ENCODE results near the gene ZNF862. TPM values are rescaled to one million over a fixed set of nuclear protein-coding genes. Genes with fewer than 3 reads are reported as not detected.

The ZNF862 gene
- total and polyA plus RNA-seq, 2 experiments from 2014 or later, result 0.94 to 2.3 TPM

- ATAC-seq, result no peak
- no peaks in the 10 kb centered on the region for H3K36me3 Mint-ChIP-seq (ENCODE audit: low read depth)
- Histone ChIP-seq H3K27ac (ENCODE audit: low read depth) (no peak overlapping the region), H4K20me1 (replicated peaks; ENCODE audit: insufficient read depth) (0 out of 2 replicates have a peak, but pooled peaks cover 4% of the 10 kb centered on the region), H3K36me3 (ENCODE audit: insufficient read depth) (no peaks in the 10 kb centered on the region), H3K9me2 (ENCODE audit: insufficient read depth) (no peaks in the 10 kb centered on the region), H3K79me2 (replicated peaks; ENCODE audit: insufficient read depth) (no peaks in the 10 kb centered on the region), H2AFZ (no peak overlapping the region), H3K4me2 (no peak overlapping the region), H3K4me1 (ENCODE audit: insufficient read depth) (peaks cover 6% of the 10 kb centered on the region; the same call in 1 of the 2 replicates), H3K27me3 (ENCODE audit: insufficient read depth) (peaks cover 24% of the 10 kb centered on the region), H3F3A (replicated peaks; ENCODE audit: low read depth) (peaks cover 11% of the 10 kb centered on the region; the same call in 1 of the 2 replicates), H3K4me3 (no peak overlapping the region)
- TF ChIP-seq ZNF331 (CRISPR knock-in tag; IDR thresholded peaks at IDR 0.05; ENCODE audit: low read depth) (no peak), CREB1 (CRISPR knock-in tag; IDR thresholded peaks at IDR 0.05; ENCODE audit: low read depth) (no peak), ZNF114 (CRISPR knock-in tag; IDR thresholded peaks at IDR 0.05) (no peak), REST (IDR thresholded peaks at IDR 0.05; ENCODE audit: unreplicated experiment) (no peak), EZH2 (IDR thresholded peaks at IDR 0.05; ENCODE audit: low read depth, unreplicated experiment) (no peak), NANOG (IDR thresholded peaks at IDR 0.05; ENCODE audit: borderline replicate concordance) (no peak), EZH2phosphoT487 (IDR thresholded peaks at IDR 0.05; ENCODE audit: unreplicated experiment) (no peak), POLR2AphosphoS5 (IDR thresholded peaks at IDR 0.05; ENCODE audit: low read depth) (no peak), ETS1 (IDR thresholded peaks at IDR 0.05) (no peak), ZNF462 (CRISPR knock-in tag; IDR thresholded peaks at IDR 0.05) (no peak), JUNB (IDR thresholded peaks at IDR 0.05; ENCODE audit: unreplicated experiment) (no peak), STAT1 (IDR thresholded peaks at IDR 0.05; ENCODE audit: unreplicated experiment) (no peak), CTCF (conservative IDR thresholded peaks at IDR 0.05; ENCODE audit: low read depth in 2 of 2) (no peak)
- H3K27ac Mint-ChIP-seq, result no peak overlapping the region
- H3K9me3 Mint-ChIP-seq, result no peaks in the 10 kb centered on the region
- no peak for DNase-seq (ENCODE audit: low spot score)
- no peak overlapping the region for H3K4me3 Mint-ChIP-seq
- peaks cover 14% of the 10 kb centered on the region; the same call in 2 of the 3 replicates for H3K4me1 Mint-ChIP-seq
- peaks cover 16% of the 10 kb centered on the region for H3K27me3 Mint-ChIP-seq (ENCODE audit: insufficient read depth, low read depth, poor library complexity)
These were observed 33.4 kb downstream of the ZNF862 start for GRCh38 chr7:149871576-149871975.
